ENCODE results near the gene SCN5A.

Gene SCN5A

GRCh38 chr3:38560284-38560683 lies 89.2 kb downstream of the SCN5A start:
- no peak overlapping the region for H2BK15ac ChIP-seq (ENCODE audit: low read depth, poor library complexity, severe bottlenecking)
- no peak for DNase-seq
- 85% methylated on average over 6 of the region's 6 CpGs for WGBS
- no peak overlapping the region for H4K8ac ChIP-seq (ENCODE audit: low read length)
- H3K4me2 ChIP-seq (ENCODE audit: low read length, poor library complexity, severe bottlenecking), result no peak overlapping the region
- H3K4ac ChIP-seq (ENCODE audit: low read depth in 1 of 2, low read length in 2 of 2), result no peak overlapping the region
- no peak overlapping the region for H2AK5ac ChIP-seq (ENCODE audit: low read length, severe bottlenecking)
- H3K27me3 ChIP-seq (ENCODE audit: control insufficient read depth in 1 of 2, insufficient read depth in 1 of 2, low read length in 2 of 2), result peaks cover 10 to 12% of the 10 kb centered on the region in 2 experiments
- no peak overlapping the region for H3K18ac ChIP-seq (ENCODE audit: low read depth in 1 of 2, low read length in 2 of 2)
- H3K4me1 ChIP-seq (ENCODE audit: control insufficient read depth, insufficient read depth, low read depth, low read length), result peaks cover 1% of the 10 kb centered on the region
- no peak overlapping the region for H2AFZ ChIP-seq (ENCODE audit: low read depth, low read length)
- H3K27ac ChIP-seq (ENCODE audit: low read length, poor library complexity, severe bottlenecking), result no peak overlapping the region
- no peaks in the 10 kb centered on the region for H3K79me1 ChIP-seq (replicated peaks; ENCODE audit: low read length, poor library complexity, severe bottlenecking)
- H2BK12ac ChIP-seq (ENCODE audit: low read length in 2 of 2), result no peak overlapping the region
- no peak overlapping the region for H3K23ac ChIP-seq (ENCODE audit: low read length in 2 of 2)
- H3K9ac ChIP-seq (ENCODE audit: low read length), result no peak overlapping the region
- H3K36me3 ChIP-seq (ENCODE audit: control insufficient read depth in 1 of 2, insufficient read depth in 2 of 2, low read depth in 1 of 2, low read length in 2 of 2), result no peaks in the 10 kb centered on the region
- no peak overlapping the region for H3K4me3 ChIP-seq (ENCODE audit: insufficient read depth in 1 of 2, low read depth in 1 of 2, low read length in 2 of 2)
- H3K9me3 ChIP-seq (ENCODE audit: control insufficient read depth, low read length), result no peaks in the 10 kb centered on the region
- H4K91ac ChIP-seq (ENCODE audit: low read length), result no peak overlapping the region
- no peak overlapping the region for H2BK120ac ChIP-seq (ENCODE audit: low read depth, low read length)
- H3K14ac ChIP-seq (ENCODE audit: low read length in 2 of 2), result no peak overlapping the region
- H2BK5ac ChIP-seq (ENCODE audit: low read depth, low read length, poor library complexity, severe bottlenecking), result no peak overlapping the region

DNA sequence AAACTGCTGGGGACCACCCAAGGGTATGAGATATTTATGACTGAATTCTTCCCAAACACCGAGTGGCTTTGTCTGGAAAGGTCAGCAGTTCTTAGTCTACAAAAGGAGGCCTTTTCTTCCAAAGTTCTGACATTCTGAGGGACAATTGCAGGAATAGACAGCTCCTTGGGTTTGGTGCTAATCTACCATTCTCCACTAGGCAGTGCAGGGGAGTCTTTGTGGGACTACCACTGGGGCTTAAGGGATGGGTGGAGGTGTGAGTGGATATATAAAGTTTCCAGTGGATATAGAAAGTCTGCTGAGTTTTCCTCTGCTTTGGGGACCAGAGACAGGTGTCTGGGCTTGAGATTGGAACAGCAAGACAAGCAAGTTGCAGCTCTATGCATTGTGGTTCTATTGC lies 90.6 kb downstream of the SCN5A start:
- 80% methylated on average over 1 of the region's 1 CpG for WGBS
- peaks cover 1% of the 10 kb centered on the region for H3K4me1 ChIP-seq (ENCODE audit: control insufficient read depth, insufficient read depth, low read depth, low read length)

GRCh38 chr3:38556640-38557358 lies 92.7 kb downstream of the SCN5A start:
- Histone ChIP-seq H3K4me2 (ENCODE audit: low read length, poor library complexity, severe bottlenecking) (no peak overlapping the region), H3K4ac (ENCODE audit: low read depth in 1 of 2, low read length in 2 of 2) (no peak overlapping the region), H3K4me1 (ENCODE audit: control insufficient read depth, insufficient read depth, low read depth, low read length) (peaks cover 1% of the 10 kb centered on the region), H3K9ac (ENCODE audit: low read length) (no peak overlapping the region), H3K23ac (ENCODE audit: low read length in 2 of 2) (no peak overlapping the region), H3K27ac (ENCODE audit: low read length, poor library complexity, severe bottlenecking) (no peak overlapping the region), H2BK15ac (ENCODE audit: low read depth, poor library complexity, severe bottlenecking) (no peak overlapping the region), H2BK12ac (ENCODE audit: low read length in 2 of 2) (no peak overlapping the region), H2BK5ac (ENCODE audit: low read depth, low read length, poor library complexity, severe bottlenecking) (no peak overlapping the region), H3K14ac (ENCODE audit: low read length in 2 of 2) (no peak overlapping the region), H3K4me3 (ENCODE audit: insufficient read depth in 1 of 2, low read depth in 1 of 2, low read length in 2 of 2) (no peak overlapping the region), H3K27me3 (ENCODE audit: control insufficient read depth in 1 of 2, insufficient read depth in 1 of 2, low read length in 2 of 2) (peaks cover 6 to 21% of the 10 kb centered on the region in 2 experiments), H2AFZ (ENCODE audit: low read depth, low read length) (no peak overlapping the region), H4K8ac (ENCODE audit: low read length) (no peak overlapping the region), H3K79me1 (replicated peaks; ENCODE audit: low read length, poor library complexity, severe bottlenecking) (no peaks in the 10 kb centered on the region), H3K18ac (ENCODE audit: low read depth in 1 of 2, low read length in 2 of 2) (no peak overlapping the region), H2AK5ac (ENCODE audit: low read length, severe bottlenecking) (no peak overlapping the region), H4K91ac (ENCODE audit: low read length) (no peak overlapping the region), H3K9me3 (ENCODE audit: control insufficient read depth, low read length) (no peaks in the 10 kb centered on the region), H2BK120ac (ENCODE audit: low read depth, low read length) (no peak overlapping the region), H3K36me3 (ENCODE audit: control insufficient read depth in 1 of 2, insufficient read depth in 2 of 2, low read depth in 1 of 2, low read length in 2 of 2) (no peaks in the 10 kb centered on the region)
- no peak for DNase-seq
- WGBS, result 45% methylated on average over 3 of the region's 4 CpGs

More for the DNA sequence above, 90.6 kb downstream of the SCN5A start:
- DNase-seq, result no peak
- H2BK120ac ChIP-seq (ENCODE audit: low read depth, low read length), result no peak overlapping the region
- H2BK15ac ChIP-seq (ENCODE audit: low read depth, poor library complexity, severe bottlenecking), result no peak overlapping the region
- H3K79me1 ChIP-seq (replicated peaks; ENCODE audit: low read length, poor library complexity, severe bottlenecking), result no peaks in the 10 kb centered on the region
- no peak overlapping the region for H2AFZ ChIP-seq (ENCODE audit: low read depth, low read length)
- H3K23ac ChIP-seq (ENCODE audit: low read length in 2 of 2), result no peak overlapping the region
- no peak overlapping the region for H3K14ac ChIP-seq (ENCODE audit: low read length in 2 of 2)
- H3K4me2 ChIP-seq (ENCODE audit: low read length, poor library complexity, severe bottlenecking), result no peak overlapping the region
- no peak overlapping the region for H2AK5ac ChIP-seq (ENCODE audit: low read length, severe bottlenecking)
- no peak overlapping the region for H3K4me3 ChIP-seq (ENCODE audit: insufficient read depth in 1 of 2, low read depth in 1 of 2, low read length in 2 of 2)
- H3K27me3 ChIP-seq (ENCODE audit: control insufficient read depth in 1 of 2, insufficient read depth in 1 of 2, low read length in 2 of 2), result peaks cover 10 to 12% of the 10 kb centered on the region in 2 experiments
- H3K36me3 ChIP-seq (ENCODE audit: control insufficient read depth in 1 of 2, insufficient read depth in 2 of 2, low read depth in 1 of 2, low read length in 2 of 2), result no peaks in the 10 kb centered on the region
- H3K9me3 ChIP-seq (ENCODE audit: control insufficient read depth, low read length), result no peaks in the 10 kb centered on the region
- no peak overlapping the region for H3K27ac ChIP-seq (ENCODE audit: low read length, poor library complexity, severe bottlenecking)
- H3K4ac ChIP-seq (ENCODE audit: low read depth in 1 of 2, low read length in 2 of 2), result no peak overlapping the region
- no peak overlapping the region for H4K8ac ChIP-seq (ENCODE audit: low read length)
- no peak overlapping the region for H2BK5ac ChIP-seq (ENCODE audit: low read depth, low read length, poor library complexity, severe bottlenecking)
- no peak overlapping the region for H2BK12ac ChIP-seq (ENCODE audit: low read length in 2 of 2)
- no peak overlapping the region for H3K18ac ChIP-seq (ENCODE audit: low read depth in 1 of 2, low read length in 2 of 2)
- no peak overlapping the region for H4K91ac ChIP-seq (ENCODE audit: low read length)
- H3K9ac ChIP-seq (ENCODE audit: low read length), result no peak overlapping the region

GRCh38 chr3:38555926-38556325 lies 93.6 kb downstream of the SCN5A start:
- Histone ChIP-seq H3K9ac (ENCODE audit: low read length) (no peak overlapping the region), H3K4ac (ENCODE audit: low read depth in 1 of 2, low read length in 2 of 2) (no peak overlapping the region), H4K91ac (ENCODE audit: low read length) (no peak overlapping the region), H3K4me2 (ENCODE audit: low read length, poor library complexity, severe bottlenecking) (no peak overlapping the region), H3K18ac (ENCODE audit: low read depth in 1 of 2, low read length in 2 of 2) (no peak overlapping the region), H2BK12ac (ENCODE audit: low read length in 2 of 2) (no peak overlapping the region), H2BK5ac (ENCODE audit: low read depth, low read length, poor library complexity, severe bottlenecking) (no peak overlapping the region), H2BK15ac (ENCODE audit: low read depth, poor library complexity, severe bottlenecking) (no peak overlapping the region), H3K79me1 (replicated peaks; ENCODE audit: low read length, poor library complexity, severe bottlenecking) (no peaks in the 10 kb centered on the region), H2BK120ac (ENCODE audit: low read depth, low read length) (no peak overlapping the region), H2AFZ (ENCODE audit: low read depth, low read length) (no peak overlapping the region), H3K4me1 (ENCODE audit: control insufficient read depth, insufficient read depth, low read depth, low read length) (peaks cover 1% of the 10 kb centered on the region), H3K27me3 (ENCODE audit: control insufficient read depth in 1 of 2, insufficient read depth in 1 of 2, low read length in 2 of 2) (peaks cover 5 to 14% of the 10 kb centered on the region in 2 experiments), H3K23ac (ENCODE audit: low read length in 2 of 2) (no peak overlapping the region), H4K8ac (ENCODE audit: low read length) (no peak overlapping the region), H3K14ac (ENCODE audit: low read length in 2 of 2) (no peak overlapping the region), H3K4me3 (ENCODE audit: insufficient read depth in 1 of 2, low read depth in 1 of 2, low read length in 2 of 2) (no peak overlapping the region), H3K9me3 (ENCODE audit: control insufficient read depth, low read length) (no peaks in the 10 kb centered on the region), H2AK5ac (ENCODE audit: low read length, severe bottlenecking) (no peak overlapping the region), H3K27ac (ENCODE audit: low read length, poor library complexity, severe bottlenecking) (no peak overlapping the region), H3K36me3 (ENCODE audit: control insufficient read depth in 1 of 2, insufficient read depth in 2 of 2, low read depth in 1 of 2, low read length in 2 of 2) (no peaks in the 10 kb centered on the region)
- no peak for DNase-seq
- 81% methylated on average over 2 of the region's 2 CpGs for WGBS
